ENCODE results near the gene MAD1L1. TPM values are rescaled to one million over a fixed set of nuclear protein-coding genes. Genes with fewer than 3 reads are reported as not detected.
"Not testable (repeated sequence)": the region's sequence is repeated elsewhere in the genome, so short reads cannot be mapped to it uniquely, and the experiment has no call there.

Gene MAD1L1
- total RNA-seq, 2 experiments from 2014 or later, result 157 to 160 TPM

DNA sequence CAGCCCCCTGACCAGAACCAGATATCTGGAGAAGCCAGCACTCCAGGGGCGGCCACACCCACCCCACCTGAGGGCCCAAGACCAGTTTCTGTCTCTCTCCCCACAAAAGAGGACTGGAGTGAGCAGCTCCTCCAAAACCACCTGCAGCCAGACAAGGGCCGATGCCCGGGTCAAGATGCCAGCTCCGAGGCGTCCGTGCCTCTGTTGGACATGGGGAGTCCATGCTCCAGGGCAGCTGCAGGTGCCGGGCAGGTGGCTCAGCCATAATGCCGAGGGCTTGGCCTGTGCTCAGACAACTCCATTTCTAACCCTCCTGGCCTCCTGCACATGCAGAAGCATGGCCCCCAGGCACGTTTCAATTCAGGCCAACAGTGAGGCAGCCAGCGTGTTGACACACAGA is 234.6 kb downstream of the MAD1L1 start:
- ChIA-PET CTCF (no interaction called here), POLR2A (no interaction called here)
- Histone ChIP-seq H3K9me3 (ENCODE audit: control insufficient read depth in 1 of 2, insufficient read depth in 1 of 2, low read length in 2 of 2) (no peaks in the 10 kb centered on the region), H3K27ac (ENCODE audit: low read depth in 1 of 2, low read length in 2 of 2) (no peak overlapping the region), H3K4me3 (ENCODE audit: low read length) (no peak overlapping the region), H3K4me1 (ENCODE audit: insufficient read depth, low read length) (no peaks in the 10 kb centered on the region), H3K27me3 (ENCODE audit: control insufficient read depth in 1 of 2, insufficient read depth in 2 of 2, low read length in 2 of 2) (no peaks in the 10 kb centered on the region), H3K36me3 (ENCODE audit: insufficient read depth, low read length) (no peaks in the 10 kb centered on the region)
- no peak for DNase-seq
- Mint-ChIP-seq H3K4me1 (ENCODE audit: low read depth) (peaks cover 3% of the 10 kb centered on the region), H3K4me3 (no peak overlapping the region), H3K27me3 (no peaks in the 10 kb centered on the region), H3K27ac (no peak overlapping the region), H3K36me3 (ENCODE audit: low read depth) (no peaks in the 10 kb centered on the region), H3K9me3 (no peaks in the 10 kb centered on the region)
- intact Hi-C loops (cut with DNase I, micrococcal nuclease), result no loop called here
- TF ChIP-seq, protein P1, sequence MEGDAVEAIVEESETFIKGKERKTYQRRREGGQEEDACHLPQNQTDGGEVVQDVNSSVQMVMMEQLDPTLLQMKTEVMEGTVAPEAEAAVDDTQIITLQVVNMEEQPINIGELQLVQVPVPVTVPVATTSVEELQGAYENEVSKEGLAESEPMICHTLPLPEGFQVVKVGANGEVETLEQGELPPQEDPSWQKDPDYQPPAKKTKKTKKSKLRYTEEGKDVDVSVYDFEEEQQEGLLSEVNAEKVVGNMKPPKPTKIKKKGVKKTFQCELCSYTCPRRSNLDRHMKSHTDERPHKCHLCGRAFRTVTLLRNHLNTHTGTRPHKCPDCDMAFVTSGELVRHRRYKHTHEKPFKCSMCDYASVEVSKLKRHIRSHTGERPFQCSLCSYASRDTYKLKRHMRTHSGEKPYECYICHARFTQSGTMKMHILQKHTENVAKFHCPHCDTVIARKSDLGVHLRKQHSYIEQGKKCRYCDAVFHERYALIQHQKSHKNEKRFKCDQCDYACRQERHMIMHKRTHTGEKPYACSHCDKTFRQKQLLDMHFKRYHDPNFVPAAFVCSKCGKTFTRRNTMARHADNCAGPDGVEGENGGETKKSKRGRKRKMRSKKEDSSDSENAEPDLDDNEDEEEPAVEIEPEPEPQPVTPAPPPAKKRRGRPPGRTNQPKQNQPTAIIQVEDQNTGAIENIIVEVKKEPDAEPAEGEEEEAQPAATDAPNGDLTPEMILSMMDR (IDR thresholded peaks at IDR 0.05), result no peak
- ATAC-seq (ENCODE audit: poor library complexity), result no peak

DNA sequence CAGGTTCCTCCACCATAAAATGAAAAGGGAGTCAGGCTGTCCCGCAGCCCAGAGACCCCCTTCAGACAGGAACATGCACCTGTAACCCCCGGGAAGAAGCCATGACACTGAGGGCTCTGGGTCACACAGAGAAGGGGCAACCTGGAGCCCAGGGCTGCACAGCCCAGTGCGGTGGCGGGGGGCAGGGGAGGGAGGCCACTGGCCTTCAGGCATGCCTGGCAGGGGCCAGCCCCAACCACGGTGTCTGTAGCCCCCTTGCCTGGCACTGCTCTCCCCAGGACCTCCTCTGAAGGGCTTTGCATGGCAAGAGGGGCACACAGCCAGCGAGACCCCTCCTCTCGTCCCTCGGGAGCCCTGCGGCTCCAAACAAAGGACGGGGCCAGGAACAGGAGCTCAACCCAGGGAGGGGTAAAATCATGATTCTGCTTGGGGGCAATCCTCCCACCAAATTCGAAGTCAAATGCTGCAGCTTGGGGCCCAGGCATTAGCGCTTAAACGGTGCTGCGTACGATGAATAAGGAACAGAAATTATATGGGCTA is 235.1 kb downstream of the MAD1L1 start:
- CTCF ChIA-PET, result no interaction called here
- Mint-ChIP-seq H3K27ac (no peak overlapping the region), H3K4me1 (ENCODE audit: low read depth) (peaks cover 6% of the 10 kb centered on the region)

DNA sequence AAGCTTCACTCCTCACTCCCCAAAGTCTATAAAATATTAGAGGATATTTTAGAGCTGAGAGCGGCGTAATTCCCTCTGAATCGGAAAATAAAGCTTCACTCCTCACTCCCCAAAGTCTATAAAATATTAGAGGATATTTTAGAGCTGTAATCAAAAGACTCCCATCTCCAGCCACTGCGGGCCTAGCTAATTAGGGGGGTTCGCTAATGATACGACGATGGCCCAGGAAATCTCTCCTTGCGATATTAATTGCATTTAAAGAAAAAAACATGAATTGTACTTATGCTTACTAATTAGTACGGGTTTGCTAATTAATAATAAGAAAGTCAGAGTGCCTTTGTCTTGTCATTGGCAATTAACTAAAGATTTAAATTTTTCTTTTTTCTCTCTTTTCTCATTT is 235.9 kb downstream of the MAD1L1 start:
- Histone ChIP-seq H3K27ac (ENCODE audit: low read depth in 1 of 2, low read length in 2 of 2) (no peak overlapping the region), H3K36me3 (ENCODE audit: insufficient read depth, low read length) (no peaks in the 10 kb centered on the region), H3K4me1 (ENCODE audit: insufficient read depth, low read length) (no peaks in the 10 kb centered on the region), H3K9me3 (ENCODE audit: control insufficient read depth in 1 of 2, insufficient read depth in 1 of 2, low read length in 2 of 2) (no peaks in the 10 kb centered on the region), H3K27me3 (ENCODE audit: control insufficient read depth in 1 of 2, insufficient read depth in 2 of 2, low read length in 2 of 2) (no peaks in the 10 kb centered on the region), H3K4me3 (ENCODE audit: low read length) (no peak overlapping the region)
- H3K36me3 Mint-ChIP-seq (ENCODE audit: low read depth), result no peaks in the 10 kb centered on the region
- TF ChIP-seq, protein P1 (IDR thresholded peaks at IDR 0.05), result no peak
- no peak for DNase-seq
- ATAC-seq (ENCODE audit: poor library complexity), result no peak
- POLR2A ChIA-PET, result no interaction called here
- intact Hi-C loops (cut with DNase I, micrococcal nuclease), result no loop called here
- H3K4me1 Mint-ChIP-seq (ENCODE audit: low read depth), result peaks cover 6% of the 10 kb centered on the region
- no peak overlapping the region for H3K4me3 Mint-ChIP-seq
- CTCF ChIA-PET, result no interaction called here
- H3K27me3 Mint-ChIP-seq, result no peaks in the 10 kb centered on the region
- H3K9me3 Mint-ChIP-seq, result no peaks in the 10 kb centered on the region
- no peak overlapping the region for H3K27ac Mint-ChIP-seq

More for the DNA sequence above, 235.1 kb downstream of the MAD1L1 start:
- DNase-seq (no peak), ATAC-seq (ENCODE audit: poor library complexity) (no peak)
- no peaks in the 10 kb centered on the region for H3K27me3 ChIP-seq (ENCODE audit: control insufficient read depth in 1 of 2, insufficient read depth in 2 of 2, low read length in 2 of 2)
- TF ChIP-seq, protein P1 (IDR thresholded peaks at IDR 0.05), result no peak
- POLR2A ChIA-PET, result no interaction called here
- Mint-ChIP-seq H3K36me3 (ENCODE audit: low read depth) (no peaks in the 10 kb centered on the region), H3K27me3 (no peaks in the 10 kb centered on the region), H3K4me3 (no peak overlapping the region), H3K9me3 (no peaks in the 10 kb centered on the region)
- H3K4me1 ChIP-seq (ENCODE audit: insufficient read depth, low read length), result no peaks in the 10 kb centered on the region
- no peaks in the 10 kb centered on the region for H3K9me3 ChIP-seq (ENCODE audit: control insufficient read depth in 1 of 2, insufficient read depth in 1 of 2, low read length in 2 of 2)
- H3K36me3 ChIP-seq (ENCODE audit: insufficient read depth, low read length), result no peaks in the 10 kb centered on the region
- H3K27ac ChIP-seq (ENCODE audit: low read depth in 1 of 2, low read length in 2 of 2), result no peak overlapping the region
- intact Hi-C loops (cut with DNase I, micrococcal nuclease), result no loop called here
- H3K4me3 ChIP-seq (ENCODE audit: low read length), result no peak overlapping the region

DNA sequence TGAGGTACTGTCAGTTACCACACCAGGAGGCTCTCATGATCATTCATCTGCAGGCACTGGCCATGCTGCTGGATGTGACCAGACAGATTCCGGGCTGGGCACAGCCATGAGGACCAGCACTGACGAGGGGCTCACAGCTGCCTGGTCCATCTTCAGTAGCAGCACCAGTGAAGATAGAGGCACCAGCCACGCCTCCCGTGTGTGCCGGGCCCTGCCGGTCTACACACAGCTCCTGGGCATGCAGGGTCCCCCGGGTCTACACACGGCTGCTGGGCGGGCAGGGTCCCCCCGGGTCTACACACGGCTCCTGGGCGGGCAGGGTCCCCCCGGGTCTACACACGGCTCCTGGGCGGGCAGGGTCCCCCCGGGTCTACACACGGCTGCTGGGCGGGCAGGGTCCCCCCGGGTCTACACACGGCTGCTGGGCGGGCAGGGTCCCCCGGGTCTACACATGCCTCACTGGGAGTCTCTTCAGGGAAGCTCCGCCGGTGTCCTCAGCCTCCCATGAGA is 236.8 kb downstream of the MAD1L1 start:
- H3K27ac ChIP-seq (ENCODE audit: low read depth in 1 of 2, low read length in 2 of 2); POLR2A ChIA-PET; ATAC-seq (ENCODE audit: poor library complexity); H3K4me1 ChIP-seq (ENCODE audit: insufficient read depth, low read length); H3K36me3 ChIP-seq (ENCODE audit: insufficient read depth, low read length); DNase-seq; H3K36me3 Mint-ChIP-seq (ENCODE audit: low read depth); H3K27ac Mint-ChIP-seq; H3K9me3 ChIP-seq (ENCODE audit: control insufficient read depth in 1 of 2, insufficient read depth in 1 of 2, low read length in 2 of 2); H3K27me3 Mint-ChIP-seq; H3K27me3 ChIP-seq (ENCODE audit: control insufficient read depth in 1 of 2, insufficient read depth in 2 of 2, low read length in 2 of 2); CTCF ChIA-PET; H3K4me3 ChIP-seq (ENCODE audit: low read length); intact Hi-C loops (cut with DNase I, micrococcal nuclease); H3K9me3 Mint-ChIP-seq; H3K4me3 Mint-ChIP-seq; H3K4me1 Mint-ChIP-seq (ENCODE audit: low read depth): not testable (repeated sequence)
